HCT116 (cell line): ENCODE measurements around the gene RBBP6. TPM values are rescaled to one million over a fixed set of nuclear protein-coding genes. Genes with fewer than 3 reads are reported as not detected.

Source experiments
- ATAC-seq: fragments of 200-7000 bp; cut with Tn5 transposase; 2 replicates; pipeline ENCODE4 v1.9.1; 2020; ENCODE audit warnings: mild to moderate bottlenecking, moderate library complexity
- BruUV-seq: library from RNA; stranded (reverse); fragments of 400-500 nt; replicated peaks from 2 replicates; lab custom pipeline; 2021; lab: Mats Ljungman, UMichigan
- CTCF ChIA-PET: fragments of 300-600 bp; sonication (Branson Sonifier 250); formaldehyde crosslinking; loops from one replicate; lab custom pipeline; 2021; ENCODE audit warnings: antibody characterized with exemption; lab: Charles Lee
- POLR2A ChIA-PET: fragments of 300-600, 350-600 bp; sonication (Branson Sonifier 250); formaldehyde crosslinking; loops from one replicate; lab custom pipeline; 2021; ENCODE audit warnings: antibody characterized with exemption; lab: Charles Lee
- RAD21 ChIA-PET, 2 experiments: fragments of 300-600 bp; sonication (Branson Sonifier 250); formaldehyde crosslinking; loops; one replicate each; lab custom pipeline; 2023; ENCODE audit warnings: low total read pairs in 2 of 2; ENCODE audit not compliant: uncharacterized antibody in 2 of 2, unreplicated experiment in 2 of 2, low non-redundant PET in 1 of 2; lab: Charles Lee
- DNase-seq: peaks from one replicate; pipeline ENCODE4 v3.0.0-alpha.2; 2010; ENCODE audit warnings: low read depth, low spot score
- H2AFZ ChIP-seq: fragments of 200-600 bp; shearing (Covaris generic), sonication (generic); 2 replicates; pipeline ENCODE4 v1.6.1; 2017; ENCODE audit warnings: low read depth, mixed run types, mixed read lengths, antibody characterized with exemption, low read length; ENCODE audit not compliant: poor library complexity, severe bottlenecking
- H3K27ac ChIP-seq: 2 replicates; pipeline ENCODE4 v1.5.1; 2012; ENCODE audit warnings: low read depth, low read length
- H3K27me3 ChIP-seq: fragments of 200-600 bp; sonication (generic); 2 replicates; pipeline ENCODE4 v1.6.1; 2016; ENCODE audit warnings: mixed run types, low read length, mixed read lengths; ENCODE audit not compliant: insufficient read depth
- H3K36me3 ChIP-seq, 2 experiments: fragments of 200-500 bp in 1 of 2; fragments of 200-600 bp in 1 of 2; sonication (Bioruptor generic) in 1 of 2; sonication (generic) in 1 of 2; 2 replicates each; pipeline versions ENCODE4 v1.5.1 to v1.6.1; 2014 to 2016; ENCODE audit warnings: low read length in 2 of 2, inconsistent platforms in 1 of 2, mixed read lengths in 1 of 2, mixed run types in 1 of 2; ENCODE audit not compliant: insufficient read depth in 2 of 2, control insufficient read depth in 1 of 2
- H3K4me1 ChIP-seq, 2 experiments: fragments of 200-600 bp in 1 of 2; sonication (generic) in 1 of 2; 2 replicates each; pipeline versions ENCODE4 v1.5.1 to v1.6.1; 2012 to 2017; ENCODE audit warnings: low read length in 2 of 2, inconsistent platforms in 1 of 2, mild to moderate bottlenecking in 1 of 2, mixed read lengths in 1 of 2, mixed run types in 1 of 2, moderate library complexity in 1 of 2; ENCODE audit not compliant: insufficient read depth in 2 of 2, control insufficient read depth in 1 of 2
- H3K4me2 ChIP-seq: fragments of 200-600 bp; sonication (generic); 2 replicates; pipeline ENCODE4 v1.6.1; 2017; ENCODE audit warnings: mixed run types, low read length, mixed read lengths
- H3K4me3 ChIP-seq, 2 experiments: fragments of 200-600 bp in 1 of 2; sonication (generic) in 1 of 2; replicated peaks in 1 of 2; 2 replicates each; pipeline ENCODE4 v1.5.1; 2011 to 2016; ENCODE audit warnings: low read length in 2 of 2, control low read depth in 1 of 2, low read depth in 1 of 2, mild to moderate bottlenecking in 1 of 2, mixed read lengths in 1 of 2, mixed run types in 1 of 2
- H3K79me2 ChIP-seq: fragments of 200-600 bp; sonication (generic); 2 replicates; pipeline ENCODE4 v1.6.1; 2017; ENCODE audit warnings: mild to moderate bottlenecking, mixed run types, low read length, moderate library complexity, mixed read lengths; ENCODE audit not compliant: insufficient read depth
- H3K9ac ChIP-seq: fragments of 200-600 bp; sonication (generic); 2 replicates; pipeline ENCODE4 v1.6.1; 2016; ENCODE audit warnings: low read length, mixed read lengths
- H3K9me2 ChIP-seq: fragments of 200-600 bp; sonication (generic), shearing (Covaris generic); 2 replicates; pipeline ENCODE4 v1.6.1; 2017; ENCODE audit warnings: mixed run types, mild to moderate bottlenecking, moderate library complexity; ENCODE audit not compliant: insufficient read depth
- H3K9me3 ChIP-seq, 2 experiments: fragments of 200-500 bp in 1 of 2; fragments of 200-600 bp in 1 of 2; sonication (Bioruptor generic) in 1 of 2; sonication (generic) in 1 of 2; 2 replicates each; pipeline ENCODE4 v1.6.1; 2014 to 2017; ENCODE audit warnings: low read length in 2 of 2, mixed read lengths in 2 of 2, inconsistent platforms in 1 of 2, low read depth in 1 of 2, mild to moderate bottlenecking in 1 of 2, mixed run types in 1 of 2, moderate library complexity in 1 of 2; ENCODE audit not compliant: control insufficient read depth in 1 of 2, insufficient read depth in 1 of 2
- H4K20me1 ChIP-seq: fragments of 200-600 bp; sonication (generic), shearing (Covaris generic); 2 replicates; pipeline ENCODE4 v1.6.1; 2017; ENCODE audit warnings: mixed run types, mild to moderate bottlenecking, moderate library complexity; ENCODE audit not compliant: insufficient read depth
- EZH2 ChIP-seq: fragments of 200-600 bp; sonication (generic); IDR thresholded peaks from 2 replicates; pipeline ENCODE4 v1.6.1; 2017; ENCODE audit warnings: antibody characterized with exemption, mixed run types
- MAX ChIP-seq: IDR thresholded peaks from 2 replicates; pipeline ENCODE4 v1.6.1; 2012
- RAD21 ChIP-seq: IDR thresholded peaks from 2 replicates; pipeline ENCODE4 v1.6.1; 2012; ENCODE audit warnings: low read depth, mild to moderate bottlenecking
- SP1 ChIP-seq: IDR thresholded peaks from 2 replicates; pipeline ENCODE4 v1.6.1; 2012; ENCODE audit warnings: low read depth
- ZFX ChIP-seq: fragments of 450-650 bp; IDR thresholded peaks from 2 replicates; pipeline ENCODE4 v1.6.1; 2017
- ZNF274 ChIP-seq: fragments of 200-500 bp; sonication (Bioruptor generic); IDR thresholded peaks from 2 replicates; pipeline ENCODE4 v1.6.1; 2014; ENCODE audit warnings: mild to moderate bottlenecking, low read depth, low read length, inconsistent platforms
- intact Hi-C: fragments of 100-400 bp; cut with micrococcal nuclease; formaldehyde crosslinking; loops from 2 replicates; pipeline ENCODE4 v1.10.0; 2022
- total RNA-seq: library from RNA; stranded (reverse); gene quantifications from one replicate; pipeline ENCODE4 v1.2.1, GENCODE V29; 2021; ENCODE audit not compliant: unreplicated experiment
- TF ChIP-seq, protein P1 (sequence below), 3 experiments: fragments of 200-600 bp in 1 of 3; sonication (generic) in 1 of 3; IDR thresholded peaks in 2 of 3; conservative IDR thresholded peaks in 1 of 3; 2 replicates each; pipeline ENCODE4 v1.5.1; 2012 to 2017; ENCODE audit warnings: low read depth in 2 of 3, low read length in 2 of 3, antibody characterized with exemption in 1 of 3, borderline replicate concordance in 1 of 3, control low read depth in 1 of 3, mild to moderate bottlenecking in 1 of 3, mixed read lengths in 1 of 3, mixed run types in 1 of 3, moderate library complexity in 1 of 3; ENCODE audit not compliant: insufficient read depth in 1 of 3

The RBBP6 gene
- total RNA-seq, 1 experiment from 2014 or later: 52.4 TPM

GRCh38 chr16:24511792-24512191 is 27.6 kb upstream of the RBBP6 start (continued):
- no peak for TF ChIP-seq ZNF274
- TF ChIP-seq RAD21: no peak
- TF ChIP-seq MAX: no peak
- no peak for TF ChIP-seq ZFX
- TF ChIP-seq, protein P1, sequence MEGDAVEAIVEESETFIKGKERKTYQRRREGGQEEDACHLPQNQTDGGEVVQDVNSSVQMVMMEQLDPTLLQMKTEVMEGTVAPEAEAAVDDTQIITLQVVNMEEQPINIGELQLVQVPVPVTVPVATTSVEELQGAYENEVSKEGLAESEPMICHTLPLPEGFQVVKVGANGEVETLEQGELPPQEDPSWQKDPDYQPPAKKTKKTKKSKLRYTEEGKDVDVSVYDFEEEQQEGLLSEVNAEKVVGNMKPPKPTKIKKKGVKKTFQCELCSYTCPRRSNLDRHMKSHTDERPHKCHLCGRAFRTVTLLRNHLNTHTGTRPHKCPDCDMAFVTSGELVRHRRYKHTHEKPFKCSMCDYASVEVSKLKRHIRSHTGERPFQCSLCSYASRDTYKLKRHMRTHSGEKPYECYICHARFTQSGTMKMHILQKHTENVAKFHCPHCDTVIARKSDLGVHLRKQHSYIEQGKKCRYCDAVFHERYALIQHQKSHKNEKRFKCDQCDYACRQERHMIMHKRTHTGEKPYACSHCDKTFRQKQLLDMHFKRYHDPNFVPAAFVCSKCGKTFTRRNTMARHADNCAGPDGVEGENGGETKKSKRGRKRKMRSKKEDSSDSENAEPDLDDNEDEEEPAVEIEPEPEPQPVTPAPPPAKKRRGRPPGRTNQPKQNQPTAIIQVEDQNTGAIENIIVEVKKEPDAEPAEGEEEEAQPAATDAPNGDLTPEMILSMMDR (IDR thresholded peaks at IDR 0.05 in 2 of 3, conservative IDR thresholded peaks at IDR 0.05 in 1 of 3; ENCODE audit: borderline replicate concordance in 1 of 3, insufficient read depth in 1 of 3, low read depth in 2 of 3, low read length in 2 of 3): no peak
- no peak for TF ChIP-seq SP1
- no peak for TF ChIP-seq EZH2

DNA sequence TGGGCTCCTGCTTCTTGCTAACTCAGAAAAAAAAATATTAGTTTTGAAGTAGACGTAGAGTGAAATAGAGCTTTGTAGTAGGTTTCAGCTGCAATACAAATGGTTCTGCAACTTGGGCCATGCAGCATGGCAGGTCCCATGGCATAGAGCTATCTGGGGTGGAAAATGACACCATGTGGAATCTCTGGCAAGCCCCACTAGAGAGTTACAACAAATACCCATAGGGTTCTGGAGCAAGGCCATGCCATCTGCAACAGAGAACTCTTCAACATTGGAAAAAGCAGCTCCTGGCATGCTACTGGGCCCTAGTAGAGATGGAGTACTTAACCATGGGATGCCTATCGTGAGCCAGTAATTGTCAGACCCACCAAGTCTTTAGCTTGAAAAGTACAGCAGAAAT is 25.3 kb upstream of the RBBP6 start:
- ChIA-PET RAD21 (no interaction called here), CTCF (interaction anchor here (0.7 to 1.2 kb wide), 2 partner anchors 9 to 17 kb away, joined by 3 to 5 read pairs; no protein-coding TSS in a partner anchor)
- intact Hi-C loops: no loop called here

More for the DNA sequence above, 25.3 kb upstream of the RBBP6 start:
- DNase-seq: no peak
- POLR2A ChIA-PET: no interaction called here
- no peak for TF ChIP-seq ZNF274
- H2AFZ ChIP-seq: no peak overlapping the region
- no peaks in the 10 kb centered on the region for H3K9me2 ChIP-seq
- ATAC-seq: no peak
- H4K20me1 ChIP-seq: no peaks in the 10 kb centered on the region
- peaks cover 0 to 6% of the 10 kb centered on the region in 2 experiments; a peak in 1 of 4 replicates for H3K4me1 ChIP-seq
- H3K9me3 ChIP-seq: no peaks in the 10 kb centered on the region
- no peak overlapping the region for H3K4me3 ChIP-seq
- no peak overlapping the region for H3K9ac ChIP-seq
- no peaks in the 10 kb centered on the region for H3K79me2 ChIP-seq
- no peak overlapping the region for H3K4me2 ChIP-seq
- H3K36me3 ChIP-seq: no peaks in the 10 kb centered on the region
- no peaks in the 10 kb centered on the region for H3K27me3 ChIP-seq
- no peak overlapping the region for H3K27ac ChIP-seq
- BruUV-seq: no TSS peak
